HG02759 (cell line): ENCODE data around the gene PDZK1IP1.
"Not testable (repeated sequence)": the region's sequence is repeated elsewhere in the genome, so short reads cannot be mapped to it uniquely, and the experiment has no call there.

Source experiments
- ATAC-seq: cut with Tn5 transposase; IDR thresholded peaks from one replicate; pipeline ENCODE4 v1.9.1; 2021; ENCODE audit warnings: mild to moderate bottlenecking, moderate library complexity; ENCODE audit not compliant: unreplicated experiment

The PDZK1IP1 gene

DNA sequence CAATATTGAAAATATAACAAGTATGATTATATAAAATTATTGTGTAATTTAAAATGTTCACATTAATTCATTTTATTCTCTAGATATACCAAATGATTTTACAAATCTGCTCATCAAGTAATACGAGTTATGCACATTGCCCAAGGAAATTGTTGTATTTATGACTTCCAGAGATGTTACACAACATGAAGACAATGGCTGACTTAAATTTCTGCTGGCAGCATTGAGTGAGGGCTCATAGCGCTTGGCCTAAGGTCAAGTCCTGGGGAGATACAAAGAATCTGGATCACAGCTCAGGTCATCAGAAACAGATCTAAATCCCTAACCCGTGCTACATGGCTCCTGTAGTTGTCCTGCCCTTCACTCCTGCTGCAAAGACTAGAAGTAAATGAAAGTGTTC is 49.5 kb downstream of the PDZK1IP1 start:
- ATAC-seq: not testable (repeated sequence)

DNA sequence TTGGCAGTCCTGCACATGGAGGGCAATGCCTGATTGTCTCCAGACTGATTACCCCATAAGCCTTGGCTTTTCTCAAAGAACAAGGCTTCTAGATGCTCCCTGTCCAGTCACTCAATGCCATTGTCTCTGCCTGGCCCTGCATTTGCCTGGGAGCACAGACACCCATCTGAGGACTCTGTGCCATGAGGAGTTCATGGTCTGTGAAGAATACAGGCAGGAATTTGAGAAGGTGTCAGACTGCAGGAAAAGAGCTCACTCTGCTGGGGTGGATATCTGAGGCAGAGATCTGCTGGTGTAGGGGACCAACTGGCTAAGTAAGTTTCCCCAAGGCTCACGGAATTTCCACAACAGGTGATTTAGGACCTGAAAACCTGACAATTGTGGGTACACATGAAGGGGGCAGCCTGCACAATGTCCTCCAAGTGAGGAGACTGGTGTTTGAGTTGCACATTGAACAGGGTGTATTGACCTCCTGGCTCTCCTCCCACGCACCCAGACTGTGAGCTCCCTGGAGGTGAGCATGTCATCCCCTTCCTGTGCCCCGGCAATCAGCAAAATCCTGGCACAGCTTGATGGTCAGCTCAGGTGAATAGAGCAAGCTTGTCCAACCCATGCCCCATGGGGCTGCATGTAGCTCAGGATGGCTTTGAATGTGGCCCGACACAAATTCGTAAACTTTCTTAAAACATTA is 51.8 kb downstream of the PDZK1IP1 start:
- no peak for ATAC-seq

DNA sequence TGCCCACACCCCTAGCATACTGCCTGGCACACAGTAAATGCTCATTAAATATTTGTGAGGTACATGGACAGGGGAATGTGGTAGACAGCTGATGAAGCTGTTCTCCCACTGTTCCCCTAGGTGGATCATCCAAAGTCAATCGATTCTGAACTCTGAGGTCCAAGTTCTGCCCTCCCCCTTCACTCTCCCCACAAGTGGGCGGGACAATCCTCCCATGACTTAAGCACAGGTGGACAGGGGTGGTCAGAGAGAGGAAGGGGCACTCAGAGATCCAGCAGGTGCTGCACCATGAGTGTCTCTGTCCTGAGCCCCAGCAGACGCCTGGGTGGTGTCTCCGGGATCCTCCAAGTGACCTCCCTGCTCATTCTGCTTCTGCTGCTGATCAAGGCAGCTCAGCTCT is 52.6 kb downstream of the PDZK1IP1 start, which contains the start of gene CYP4A22:
TSS of gene CYP4A22 (plus strand) at position 244 of the 400 bp plus-strand sequence. CDS start at position 289, 45 bp downstream.
- ATAC-seq: no peak
